Thymus (tissue), 14 donors: Measurements from ENCODE around the gene RPS27L. TPM values are rescaled to one million over a fixed set of nuclear protein-coding genes. Genes with fewer than 3 reads are reported as not detected.

Source experiments
- DNase-seq, 9 donors: peaks; one replicate each; pipeline ENCODE4 v3.0.0-alpha.2; 2013; ENCODE audit warnings: low spot score in 9 of 9, low read depth in 6 of 9, missing footprints in 1 of 9
- H3K27ac ChIP-seq, 2 donors: one replicate each; pipeline ENCODE4 v1.5.1; 2013; ENCODE audit warnings: control low read depth in 1 of 2, low read depth in 1 of 2, low read length in 1 of 2, mild to moderate bottlenecking in 1 of 2, moderate library complexity in 1 of 2
- H3K27me3 ChIP-seq, 2 donors: one replicate each; pipeline ENCODE4 v1.5.1; 2013; ENCODE audit warnings: low read length in 1 of 2; ENCODE audit not compliant: control insufficient read depth in 2 of 2, insufficient read depth in 1 of 2
- H3K36me3 ChIP-seq, 2 donors: one replicate each; pipeline ENCODE4 v1.5.1; 2013; ENCODE audit warnings: low read length in 1 of 2, mild to moderate bottlenecking in 1 of 2, moderate library complexity in 1 of 2; ENCODE audit not compliant: control insufficient read depth in 2 of 2, insufficient read depth in 2 of 2
- H3K4me1 ChIP-seq, 2 donors: one replicate each; pipeline ENCODE4 v1.5.1; 2013; ENCODE audit warnings: low read length in 2 of 2; ENCODE audit not compliant: control insufficient read depth in 2 of 2, insufficient read depth in 2 of 2
- H3K4me3 ChIP-seq, 2 donors: one replicate each; pipeline ENCODE4 v1.5.1; 2013; ENCODE audit warnings: low read length in 2 of 2, control low read depth in 1 of 2, mild to moderate bottlenecking in 1 of 2
- H3K9me3 ChIP-seq, 2 donors: one replicate each; pipeline ENCODE4 v1.5.1; 2013; ENCODE audit warnings: low read length in 1 of 2, mild to moderate bottlenecking in 1 of 2; ENCODE audit not compliant: control insufficient read depth in 2 of 2, insufficient read depth in 1 of 2
- WGBS: extraction: QIAGEN DNeasy Blood & Tissue Kit; methylation state at CpG from one replicate; pipeline ENCODE4 v1.1.7; 2013; 5-methylcytosine and 5-hydroxymethylcytosine counted together
- long read RNA-seq, 10 donors: transcript quantifications; one replicate each; lab custom pipeline, GENCODE V29; 2026
- polyA plus RNA-seq: library from polyadenylated mRNA; stranded (reverse); fragments of 200-250 nt; gene quantifications from one replicate; pipeline ENCODE4 v1.2.3, GENCODE V29; 2013
- total RNA-seq: library from RNA; stranded (reverse); fragments of 120-200 nt; gene quantifications from one replicate; pipeline ENCODE4 v1.2.4, GENCODE V29; 2013
- donor health status: healthy.

Gene RPS27L
- total RNA-seq (124 TPM), polyA plus RNA-seq (181 TPM)
- long read RNA-seq, donor 1, full-length matches to known transcripts, result 26 of 26 reads
- long read RNA-seq, donor 1, partial matches to known transcripts, result 0 of 26 reads
- long read RNA-seq, donor 1, other reads (novel, unspliced or antisense), result 0 of 26 reads
- long read RNA-seq, donor 2, result 0 reads
- long read RNA-seq, donor 3, full-length matches to known transcripts, result 357 of 367 reads
- long read RNA-seq, donor 3, partial matches to known transcripts, result 10 of 367 reads
- long read RNA-seq, donor 3, other reads (novel, unspliced or antisense), result 0 of 367 reads
- long read RNA-seq, donor 4, full-length matches to known transcripts, result 99 of 99 reads
- long read RNA-seq, donor 4, partial matches to known transcripts, result 0 of 99 reads
- long read RNA-seq, donor 4, other reads (novel, unspliced or antisense), result 0 of 99 reads
- long read RNA-seq, donor 5, full-length matches to known transcripts, result 383 of 409 reads
- long read RNA-seq, donor 5, partial matches to known transcripts, result 26 of 409 reads
- long read RNA-seq, donor 5, other reads (novel, unspliced or antisense), result 0 of 409 reads
- long read RNA-seq, donor 6, full-length matches to known transcripts, result 140 of 140 reads
- long read RNA-seq, donor 6, partial matches to known transcripts, result 0 of 140 reads
- long read RNA-seq, donor 6, other reads (novel, unspliced or antisense), result 0 of 140 reads
- long read RNA-seq, donor 7, full-length matches to known transcripts, result 163 of 182 reads
- long read RNA-seq, donor 7, partial matches to known transcripts, result 11 of 182 reads
- long read RNA-seq, donor 7, other reads (novel, unspliced or antisense), result 8 of 182 reads
- long read RNA-seq, donor 8, full-length matches to known transcripts, result 65 of 78 reads
- long read RNA-seq, donor 8, partial matches to known transcripts, result 0 of 78 reads
- long read RNA-seq, donor 8, other reads (novel, unspliced or antisense), result 13 of 78 reads
- long read RNA-seq, donor 9, full-length matches to known transcripts, result 125 of 125 reads
- long read RNA-seq, donor 9, partial matches to known transcripts, result 0 of 125 reads
- long read RNA-seq, donor 9, other reads (novel, unspliced or antisense), result 0 of 125 reads
- long read RNA-seq, donor 10, full-length matches to known transcripts, result 125 of 131 reads
- long read RNA-seq, donor 10, partial matches to known transcripts, result 6 of 131 reads
- long read RNA-seq, donor 10, other reads (novel, unspliced or antisense), result 0 of 131 reads

DNA sequence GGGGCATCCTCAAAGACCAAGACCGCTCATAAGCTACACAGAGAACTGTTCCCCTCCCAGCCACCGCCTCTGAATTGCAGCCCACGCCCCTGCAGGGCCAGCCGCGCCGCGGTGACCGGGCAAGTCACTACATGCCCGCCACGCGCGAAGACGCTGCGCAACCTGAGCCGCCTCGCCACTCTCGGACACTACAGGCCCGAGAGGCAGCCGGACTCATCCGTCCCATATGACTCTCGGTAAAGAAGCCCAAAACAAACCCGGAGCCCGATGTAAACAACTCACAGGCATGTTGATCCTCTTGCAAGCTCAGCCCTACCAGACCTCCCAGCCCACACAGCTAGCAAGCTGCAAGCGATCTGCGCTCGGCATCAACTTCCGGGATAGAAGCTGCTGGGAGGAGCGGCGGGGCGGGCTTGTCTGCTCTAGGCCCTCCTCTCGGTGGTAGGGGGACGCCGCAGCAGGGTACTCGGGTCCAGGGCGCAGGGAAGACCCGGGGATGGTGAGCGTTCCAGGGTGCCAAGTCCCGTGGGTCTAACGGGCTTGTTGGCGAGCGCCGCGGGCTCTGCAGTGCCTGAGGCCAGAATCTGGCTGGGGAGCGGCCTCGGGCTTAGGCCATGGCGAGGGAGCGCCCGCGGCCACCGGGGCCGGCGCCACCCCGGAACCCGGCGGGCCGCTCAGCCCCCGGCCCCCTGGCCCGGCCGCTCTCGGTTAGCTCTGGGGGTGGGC is at the start of gene RPS27L:
TSS of gene RPS27L (minus strand) at position 360 of the 726 bp plus-strand sequence. CDS start at position 288, 72 bp downstream.
- peak; percentile 77 to 95 (median 83) for DNase-seq
- Histone ChIP-seq H3K9me3 (no peaks in the 10 kb centered on the region), H3K27ac (peak within 1 kb of the TSS; percentile 79 to 95), H3K36me3 (peaks cover 0 to 5% of the 10 kb centered on the region in 2 donors), H3K4me3 (peak within 1 kb of the TSS; percentile 62 to 87), H3K4me1 (peaks cover 5 to 10% of the 10 kb centered on the region in 2 donors), H3K27me3 (no peaks in the 10 kb centered on the region)
- WGBS, result under 1% methylated on average over 60 of the region's 60 CpGs

- peaks cover 0 to 7% of the 10 kb centered on the region in 2 donors for H3K36me3 ChIP-seq
- peaks cover 15 to 21% of the 10 kb centered on the region in 2 donors for H3K4me1 ChIP-seq
- no peak overlapping the region for H3K27ac ChIP-seq
- no peaks in the 10 kb centered on the region for H3K27me3 ChIP-seq
- H3K9me3 ChIP-seq, result no peaks in the 10 kb centered on the region
- no peak overlapping the region for H3K4me3 ChIP-seq
- no peak for DNase-seq
- 95% methylated on average over 2 of the region's 2 CpGs for WGBS
Measured at GRCh38 chr15:63206079-63206478, 48.8 kb upstream of the RPS27L start.

DNA sequence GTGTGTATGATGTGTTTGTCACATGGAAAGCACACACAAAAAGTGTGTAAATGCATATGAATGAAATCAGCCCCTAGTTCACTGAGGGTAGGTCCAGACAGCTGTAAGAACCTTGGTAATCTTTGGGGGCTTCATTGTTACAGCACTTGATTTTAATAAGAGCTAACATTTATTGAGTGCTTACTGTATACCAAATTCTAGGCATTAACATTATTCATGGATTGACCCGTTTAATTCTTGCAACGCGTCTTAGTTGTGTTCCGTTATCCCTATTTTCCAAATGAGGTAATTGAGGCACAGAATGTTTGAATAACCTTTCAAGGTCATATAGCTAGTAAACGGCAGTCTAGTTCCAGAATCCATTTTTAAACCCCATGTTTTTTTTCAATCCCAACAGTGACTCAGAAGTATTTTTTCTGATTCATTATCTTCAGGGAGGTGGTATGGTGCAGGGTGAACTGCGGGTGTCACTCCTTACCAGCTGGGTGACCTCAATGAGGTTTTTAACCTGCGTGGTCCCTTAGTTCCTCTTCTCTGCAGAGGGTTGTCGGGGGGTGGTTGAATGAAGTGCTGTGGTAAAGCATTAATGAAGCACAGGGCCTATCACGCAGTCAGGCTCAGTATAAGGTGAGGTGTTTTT is 46.3 kb upstream of the RPS27L start:
- Histone ChIP-seq H3K36me3 (peaks cover 0 to 7% of the 10 kb centered on the region in 2 donors), H3K27me3 (no peaks in the 10 kb centered on the region), H3K9me3 (no peaks in the 10 kb centered on the region), H3K27ac (no peak overlapping the region), H3K4me1 (peaks cover 9 to 11% of the 10 kb centered on the region in 2 donors), H3K4me3 (no peak overlapping the region)
- WGBS, result 47% methylated on average over 9 of the region's 9 CpGs
- DNase-seq, result peak in 4 of 9 donors; percentile 17 to 70 (median 42)

DNA sequence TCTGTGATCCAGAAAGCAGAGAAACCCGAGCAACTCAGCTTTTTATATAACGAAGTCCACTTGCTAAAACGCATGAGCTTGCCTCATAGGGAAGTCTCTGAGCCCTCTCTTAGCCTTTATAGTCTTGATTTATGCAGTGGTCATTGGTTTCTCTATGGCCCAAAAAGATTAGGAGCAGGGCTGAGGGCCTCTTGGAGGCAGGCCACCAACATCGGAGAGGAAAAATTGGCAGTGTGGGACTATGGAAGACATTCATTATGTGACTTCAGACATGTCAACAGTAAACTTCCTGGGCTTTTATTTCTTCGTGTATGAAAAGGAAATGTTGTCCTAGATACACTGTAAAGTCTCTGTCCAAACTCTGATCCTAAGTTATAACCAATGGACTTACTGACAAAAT is 45.6 kb upstream of the RPS27L start:
- no peaks in the 10 kb centered on the region for H3K27me3 ChIP-seq
- WGBS, result 70% methylated on average over 5 of the region's 5 CpGs
- no peaks in the 10 kb centered on the region for H3K9me3 ChIP-seq
- H3K4me3 ChIP-seq, result no peak overlapping the region
- H3K4me1 ChIP-seq, result peaks cover 7 to 17% of the 10 kb centered on the region in 2 donors
- no peak for DNase-seq
- peaks cover 0 to 8% of the 10 kb centered on the region in 2 donors for H3K36me3 ChIP-seq
- no peak overlapping the region for H3K27ac ChIP-seq

DNA sequence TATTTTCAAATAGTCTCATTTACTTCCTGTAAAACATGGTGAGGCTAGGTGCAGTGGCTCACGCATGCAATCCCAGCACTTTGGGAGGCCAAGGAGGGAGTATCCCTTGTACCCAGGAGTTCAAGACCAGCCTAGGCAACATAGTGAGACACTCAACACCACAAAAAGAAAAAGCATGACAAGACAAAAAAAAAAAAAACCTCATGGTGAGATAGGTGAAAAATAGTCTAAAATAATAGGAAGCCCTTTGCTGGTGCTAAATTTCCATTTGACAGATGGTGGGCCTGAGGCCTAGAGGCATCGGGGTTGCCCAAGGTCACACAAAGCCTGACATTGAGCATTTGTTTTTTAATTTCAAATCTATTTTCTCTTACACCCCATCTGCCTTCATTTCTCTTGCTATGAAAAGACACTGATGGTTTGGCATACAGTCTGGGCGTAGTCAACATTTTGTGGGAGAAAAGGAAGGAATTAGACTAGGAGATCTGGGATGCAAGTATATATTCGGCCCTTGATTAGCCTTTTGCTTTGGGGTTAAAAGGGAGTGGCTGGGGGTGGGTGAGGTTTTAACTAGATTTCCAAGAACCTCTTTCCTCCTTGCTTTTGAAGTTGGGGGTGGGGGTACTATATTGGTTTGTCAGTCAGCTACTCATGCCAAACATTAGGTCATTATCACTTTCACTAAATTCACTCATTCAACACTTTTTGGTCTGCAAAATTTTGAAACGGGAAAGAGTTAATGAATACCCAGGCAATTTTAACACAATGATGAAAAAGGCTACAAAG is 43.4 kb upstream of the RPS27L start:
- Histone ChIP-seq H3K4me3 (no peak overlapping the region), H3K4me1 (peaks cover 16 to 24% of the 10 kb centered on the region in 2 donors), H3K36me3 (peaks cover 3 to 9% of the 10 kb centered on the region in 2 donors), H3K27ac (no peak overlapping the region), H3K9me3 (no peaks in the 10 kb centered on the region), H3K27me3 (no peaks in the 10 kb centered on the region)
- no peak for DNase-seq
- WGBS, result 96% methylated on average over 5 of the region's 5 CpGs

- no peaks in the 10 kb centered on the region for H3K9me3 ChIP-seq
- H3K4me3 ChIP-seq, result no peak overlapping the region
- WGBS, result 85% methylated on average over 8 of the region's 8 CpGs
- peaks cover 3 to 9% of the 10 kb centered on the region in 2 donors for H3K36me3 ChIP-seq
- no peak for DNase-seq
- peaks cover 19 to 30% of the 10 kb centered on the region in 2 donors for H3K4me1 ChIP-seq
- no peaks in the 10 kb centered on the region for H3K27me3 ChIP-seq
- H3K27ac ChIP-seq, result no peak overlapping the region
Measured at GRCh38 chr15:63198371-63199250, 41.3 kb upstream of the RPS27L start.

DNA sequence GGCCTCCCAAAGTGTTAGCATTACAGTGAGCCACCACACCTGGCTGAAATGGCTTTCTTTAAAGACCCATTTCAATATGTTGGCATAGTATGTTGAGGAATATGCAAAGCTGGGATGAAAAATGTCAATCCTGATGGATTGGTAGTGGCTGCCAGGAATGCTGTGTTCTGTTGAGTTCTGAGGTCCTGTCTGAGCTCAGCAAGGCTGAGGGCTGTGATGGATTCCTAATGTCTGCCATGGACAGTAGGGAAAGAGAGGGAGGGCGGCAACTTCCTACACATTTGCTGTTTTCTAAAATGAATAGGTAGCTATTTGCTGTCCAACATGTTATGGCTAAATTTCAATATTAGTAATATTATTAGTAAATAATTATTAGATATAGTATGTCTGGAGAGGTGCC is 40.3 kb upstream of the RPS27L start:
- H3K27me3 ChIP-seq, result no peaks in the 10 kb centered on the region
- peaks cover 25 to 36% of the 10 kb centered on the region in 2 donors for H3K4me1 ChIP-seq
- H3K9me3 ChIP-seq, result no peaks in the 10 kb centered on the region
- DNase-seq, result no peak
- H3K27ac ChIP-seq, result no peak overlapping the region
- 98% methylated on average over 1 of the region's 1 CpG for WGBS
- no peak overlapping the region for H3K4me3 ChIP-seq
- peaks cover 3 to 9% of the 10 kb centered on the region in 2 donors for H3K36me3 ChIP-seq
